ENCODE results near the gene GPR146.

Gene GPR146

GRCh38 chr7:1012716-1013095 is 31.6 kb upstream of the GPR146 start:
- Histone ChIP-seq H3K36me3 (ENCODE audit: insufficient read depth, low read length) (no peaks in the 10 kb centered on the region), H3K79me2 (ENCODE audit: control insufficient read depth, insufficient read depth, low read length, unreplicated experiment) (peaks cover 3% of the 10 kb centered on the region), H3K4me1 (ENCODE audit: control insufficient read depth, insufficient read depth, low read length, unreplicated experiment) (no peaks in the 10 kb centered on the region), H2AFZ (ENCODE audit: low read length, unreplicated experiment) (no peak overlapping the region), H3K4me3 (ENCODE audit: low read depth, low read length) (no peak overlapping the region), H3K27ac (ENCODE audit: low read depth, low read length) (no peak overlapping the region), H3K27me3 (ENCODE audit: insufficient read depth, low read length) (no peaks in the 10 kb centered on the region)

GRCh38 chr7:1013581-1013980 is 30.8 kb upstream of the GPR146 start:
- Histone ChIP-seq H3K4me3 (ENCODE audit: low read depth, low read length) (no peak overlapping the region), H2AFZ (ENCODE audit: low read length, unreplicated experiment) (no peak overlapping the region), H3K36me3 (ENCODE audit: insufficient read depth, low read length) (no peaks in the 10 kb centered on the region), H3K4me1 (ENCODE audit: control insufficient read depth, insufficient read depth, low read length, unreplicated experiment) (no peaks in the 10 kb centered on the region), H3K27me3 (ENCODE audit: insufficient read depth, low read length) (no peaks in the 10 kb centered on the region), H3K79me2 (ENCODE audit: control insufficient read depth, insufficient read depth, low read length, unreplicated experiment) (peaks cover 3% of the 10 kb centered on the region), H3K27ac (ENCODE audit: low read depth, low read length) (no peak overlapping the region)

DNA sequence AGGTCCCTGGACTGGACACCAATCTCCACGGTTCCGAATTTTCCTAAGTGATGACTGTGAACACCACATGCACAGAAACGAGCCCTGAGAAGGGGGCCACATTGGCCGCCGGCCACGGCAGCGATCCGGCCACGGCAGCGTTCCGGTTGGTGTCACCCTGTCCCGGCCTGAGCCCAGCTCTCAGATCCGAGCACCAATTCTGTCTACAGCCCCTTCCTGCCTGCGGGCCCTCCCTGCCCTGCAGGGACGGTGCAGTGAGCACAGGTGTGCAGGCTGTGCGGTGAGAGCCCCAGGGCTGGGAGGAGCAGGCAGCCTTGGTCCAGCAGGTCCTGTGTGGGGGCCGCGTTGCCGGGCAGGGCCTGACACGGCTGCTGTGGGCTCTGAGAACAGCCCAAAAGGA is 29.7 kb upstream of the GPR146 start:
- Histone ChIP-seq H3K79me2 (ENCODE audit: control insufficient read depth, insufficient read depth, low read length, unreplicated experiment) (peaks cover 3% of the 10 kb centered on the region), H3K27me3 (ENCODE audit: insufficient read depth, low read length) (no peaks in the 10 kb centered on the region), H3K4me3 (ENCODE audit: low read depth, low read length) (no peak overlapping the region), H3K4me1 (ENCODE audit: control insufficient read depth, insufficient read depth, low read length, unreplicated experiment) (no peaks in the 10 kb centered on the region), H3K36me3 (ENCODE audit: insufficient read depth, low read length) (no peaks in the 10 kb centered on the region), H2AFZ (ENCODE audit: low read length, unreplicated experiment) (no peak overlapping the region), H3K27ac (ENCODE audit: low read depth, low read length) (no peak overlapping the region)

DNA sequence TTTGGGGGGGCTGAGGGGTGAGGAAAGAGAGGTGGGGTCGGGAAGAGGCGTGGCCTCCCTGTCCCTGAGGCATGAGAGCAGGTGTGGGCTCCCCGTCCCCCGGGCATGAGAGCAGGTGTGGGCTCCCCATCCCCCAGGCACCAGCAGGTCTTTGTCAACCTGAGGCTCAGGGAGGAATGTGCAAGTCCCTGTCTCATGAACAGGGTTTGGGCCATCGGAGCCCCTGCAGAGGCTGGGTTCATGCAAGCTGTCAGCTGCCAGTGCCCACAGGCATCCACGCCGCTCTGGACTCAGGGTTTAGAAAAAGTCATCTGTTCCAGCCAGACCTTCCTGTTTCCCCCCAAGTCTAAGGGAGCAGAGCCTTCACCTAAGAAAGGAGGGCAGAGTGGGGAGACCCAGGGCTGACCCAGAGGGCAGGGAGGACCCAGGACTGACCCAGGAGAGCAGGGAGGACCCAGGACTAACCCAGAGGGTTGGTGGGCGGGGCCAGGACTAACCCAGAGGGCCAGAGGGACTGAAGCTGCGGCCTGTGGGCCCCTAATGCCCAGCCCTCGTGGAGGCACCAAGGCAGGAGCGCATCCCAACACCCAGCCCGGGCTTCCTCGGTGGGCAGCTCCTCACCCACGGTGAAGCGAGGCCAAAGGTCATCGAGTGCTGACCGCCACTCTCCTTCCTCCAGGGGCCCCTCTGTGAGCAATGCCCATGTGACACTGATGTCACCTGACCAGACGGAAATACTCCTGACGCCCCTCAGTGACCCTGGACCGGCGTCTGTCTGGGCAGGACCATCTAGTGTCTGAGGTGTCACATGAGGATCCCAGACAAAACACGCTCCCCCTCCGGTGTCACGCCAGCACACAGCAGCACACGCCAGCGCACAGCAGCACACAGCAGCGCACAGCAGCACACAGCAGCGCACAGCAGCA is 28.9 kb upstream of the GPR146 start:
- Histone ChIP-seq H3K4me1 (ENCODE audit: control insufficient read depth, insufficient read depth, low read length, unreplicated experiment) (no peaks in the 10 kb centered on the region), H3K27ac (ENCODE audit: low read depth, low read length) (no peak overlapping the region)

GRCh38 chr7:1016577-1017531 is 27.5 kb upstream of the GPR146 start:
- H3K36me3 ChIP-seq (ENCODE audit: insufficient read depth, low read length) = peaks cover 17% of the 10 kb centered on the region; the same call in 1 of the 2 replicates
- no peaks in the 10 kb centered on the region for H3K27me3 ChIP-seq (ENCODE audit: insufficient read depth, low read length)
- H3K27ac ChIP-seq (ENCODE audit: low read depth, low read length) = no peak overlapping the region
- no peaks in the 10 kb centered on the region for H3K4me1 ChIP-seq (ENCODE audit: control insufficient read depth, insufficient read depth, low read length, unreplicated experiment)
- no peak overlapping the region for H3K4me3 ChIP-seq (ENCODE audit: low read depth, low read length)
- H2AFZ ChIP-seq (ENCODE audit: low read length, unreplicated experiment) = no peak overlapping the region
- H3K79me2 ChIP-seq (ENCODE audit: control insufficient read depth, insufficient read depth, low read length, unreplicated experiment) = peaks cover 7% of the 10 kb centered on the region

More for the DNA sequence above, 28.9 kb upstream of the GPR146 start:
- Histone ChIP-seq H3K27me3 (ENCODE audit: insufficient read depth, low read length) (no peaks in the 10 kb centered on the region), H3K79me2 (ENCODE audit: control insufficient read depth, insufficient read depth, low read length, unreplicated experiment) (peaks cover 3% of the 10 kb centered on the region), H3K4me3 (ENCODE audit: low read depth, low read length) (no peak overlapping the region), H3K36me3 (ENCODE audit: insufficient read depth, low read length) (peaks cover 4% of the 10 kb centered on the region; the same call in 1 of the 2 replicates), H2AFZ (ENCODE audit: low read length, unreplicated experiment) (no peak overlapping the region)

DNA sequence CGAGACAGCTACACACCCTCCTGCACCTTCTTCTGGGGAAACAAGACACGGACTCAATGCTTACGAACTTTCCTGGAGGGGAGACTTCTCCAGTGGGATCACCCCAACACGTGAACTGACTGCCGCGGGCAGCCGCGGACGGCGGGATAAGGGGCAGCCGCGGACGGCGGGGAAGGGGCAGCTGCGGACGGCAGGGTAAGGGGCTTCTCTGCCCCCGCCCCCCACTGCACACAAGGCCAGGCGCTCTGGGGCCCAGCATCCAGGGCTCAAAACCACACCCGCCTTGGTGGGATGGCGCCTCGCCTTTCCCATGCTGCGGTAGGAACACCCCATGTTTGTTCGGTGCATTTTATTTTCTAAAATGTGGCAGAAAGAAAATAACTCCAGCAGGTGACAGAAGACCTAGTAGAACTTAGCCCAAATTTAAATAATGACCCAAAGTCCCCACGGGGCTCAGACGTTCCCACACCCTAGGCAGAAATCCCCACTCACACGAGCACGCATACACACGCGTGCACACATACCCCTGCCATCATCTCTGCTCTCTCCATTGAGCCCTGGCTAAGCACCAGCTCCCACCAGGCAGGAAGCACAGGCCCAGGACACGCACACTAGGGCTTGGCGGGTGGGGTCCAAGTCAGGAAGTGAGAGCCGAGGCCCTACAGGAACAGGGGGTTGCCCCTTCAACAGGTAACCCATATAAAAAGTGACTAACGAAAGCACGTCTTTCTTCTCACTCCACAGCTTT is 26.6 kb upstream of the GPR146 start:
- H3K27ac ChIP-seq (ENCODE audit: low read depth, low read length) = no peak overlapping the region
- H3K79me2 ChIP-seq (ENCODE audit: control insufficient read depth, insufficient read depth, low read length, unreplicated experiment) = peaks cover 7% of the 10 kb centered on the region
- H2AFZ ChIP-seq (ENCODE audit: low read length, unreplicated experiment) = no peak overlapping the region
- no peaks in the 10 kb centered on the region for H3K27me3 ChIP-seq (ENCODE audit: insufficient read depth, low read length)
- H3K4me3 ChIP-seq (ENCODE audit: low read depth, low read length) = no peak overlapping the region
- no peaks in the 10 kb centered on the region for H3K4me1 ChIP-seq (ENCODE audit: control insufficient read depth, insufficient read depth, low read length, unreplicated experiment)
- H3K36me3 ChIP-seq (ENCODE audit: insufficient read depth, low read length) = peaks cover 26% of the 10 kb centered on the region; the same call in 1 of the 2 replicates

- Histone ChIP-seq H3K79me2 (ENCODE audit: control insufficient read depth, insufficient read depth, low read length, unreplicated experiment) (peaks cover 10% of the 10 kb centered on the region), H3K27me3 (ENCODE audit: insufficient read depth, low read length) (no peaks in the 10 kb centered on the region), H3K4me1 (ENCODE audit: control insufficient read depth, insufficient read depth, low read length, unreplicated experiment) (no peaks in the 10 kb centered on the region), H3K27ac (ENCODE audit: low read depth, low read length) (no peak overlapping the region), H2AFZ (ENCODE audit: low read length, unreplicated experiment) (no peak overlapping the region), H3K36me3 (ENCODE audit: insufficient read depth, low read length) (peaks cover 26% of the 10 kb centered on the region; the same call in 1 of the 2 replicates), H3K4me3 (ENCODE audit: low read depth, low read length) (no peak overlapping the region)
Observed at GRCh38 chr7:1018334-1018695, 26.0 kb upstream of the GPR146 start.

GRCh38 chr7:1019255-1019785 is 25.0 kb upstream of the GPR146 start:
- Histone ChIP-seq H3K27ac (ENCODE audit: low read depth, low read length) (no peak overlapping the region), H2AFZ (ENCODE audit: low read length, unreplicated experiment) (no peak overlapping the region), H3K27me3 (ENCODE audit: insufficient read depth, low read length) (no peaks in the 10 kb centered on the region), H3K79me2 (ENCODE audit: control insufficient read depth, insufficient read depth, low read length, unreplicated experiment) (peaks cover 10% of the 10 kb centered on the region), H3K4me1 (ENCODE audit: control insufficient read depth, insufficient read depth, low read length, unreplicated experiment) (no peaks in the 10 kb centered on the region), H3K4me3 (ENCODE audit: low read depth, low read length) (no peak overlapping the region), H3K36me3 (ENCODE audit: insufficient read depth, low read length) (peaks cover 26% of the 10 kb centered on the region; the same call in 1 of the 2 replicates)

GRCh38 chr7:1019789-1020610 is 24.3 kb upstream of the GPR146 start:
- Histone ChIP-seq H3K4me3 (ENCODE audit: low read depth, low read length) (no peak overlapping the region), H3K4me1 (ENCODE audit: control insufficient read depth, insufficient read depth, low read length, unreplicated experiment) (no peaks in the 10 kb centered on the region), H2AFZ (ENCODE audit: low read length, unreplicated experiment) (no peak overlapping the region), H3K27ac (ENCODE audit: low read depth, low read length) (no peak overlapping the region), H3K27me3 (ENCODE audit: insufficient read depth, low read length) (no peaks in the 10 kb centered on the region), H3K36me3 (ENCODE audit: insufficient read depth, low read length) (peaks cover 26% of the 10 kb centered on the region; the same call in 1 of the 2 replicates), H3K79me2 (ENCODE audit: control insufficient read depth, insufficient read depth, low read length, unreplicated experiment) (peaks cover 13% of the 10 kb centered on the region)

Data from ACC112 (cell line).